A673 (cell line): ENCODE results near the gene DNM2. TPM values are rescaled to one million over a fixed set of nuclear protein-coding genes. Genes with fewer than 3 reads are reported as not detected.

ENCODE experiments used
- BruUV-seq: library from RNA; stranded (reverse); fragments of 400-500 nt; replicated peaks from 2 replicates; lab custom pipeline; 2021; lab: Mats Ljungman, UMichigan
- CTCF ChIA-PET: fragments of 300-600 bp; sonication (Branson Sonifier 250); formaldehyde crosslinking; loops from one replicate; lab custom pipeline; 2022; ENCODE audit warnings: antibody characterized with exemption; lab: Charles Lee
- POLR2A ChIA-PET: fragments of 300-600 bp; sonication (Branson Sonifier 250); formaldehyde crosslinking; loops from one replicate; lab custom pipeline; 2022; ENCODE audit warnings: antibody characterized with exemption; ENCODE audit not compliant: low non-redundant PET; lab: Charles Lee
- DNase-seq: peaks from one replicate; pipeline ENCODE4 v3.0.0-alpha.2; 2015; ENCODE audit warnings: low spot score
- H3K27ac ChIP-seq: fragments of 200-600 bp; sonication (generic); 2 replicates; pipeline ENCODE4 v1.5.1; 2016; ENCODE audit warnings: mixed run types, low read depth, mild to moderate bottlenecking, mixed read lengths, antibody characterized with exemption, low read length; ENCODE audit not compliant: poor library complexity, severe bottlenecking
- H3K27me3 ChIP-seq: fragments of 200-600 bp; sonication (generic); replicated peaks from 2 replicates; pipeline ENCODE4 v1.6.1; 2017; ENCODE audit warnings: mixed run types, low read depth, mild to moderate bottlenecking, mixed read lengths, antibody characterized with exemption, low read length; ENCODE audit not compliant: insufficient read depth, poor library complexity
- H3K36me3 ChIP-seq: fragments of 200-600 bp; sonication (generic); 2 replicates; pipeline ENCODE4 v1.6.1; 2016; ENCODE audit warnings: mixed run types, mild to moderate bottlenecking, mixed read lengths, antibody characterized with exemption, low read length; ENCODE audit not compliant: insufficient read depth, poor library complexity, severe bottlenecking
- H3K4me1 ChIP-seq: fragments of 200-600 bp; sonication (generic); 2 replicates; pipeline ENCODE4 v1.6.1; 2017; ENCODE audit warnings: mixed run types, mild to moderate bottlenecking, mixed read lengths, antibody characterized with exemption, low read length; ENCODE audit not compliant: insufficient read depth, poor library complexity, severe bottlenecking
- H3K4me3 ChIP-seq: fragments of 200-600 bp; sonication (generic); 2 replicates; pipeline ENCODE4 v1.5.1; 2016; ENCODE audit warnings: low read depth, mixed run types, mild to moderate bottlenecking, mixed read lengths, low read length; ENCODE audit not compliant: poor library complexity, severe bottlenecking
- H3K9me3 ChIP-seq: fragments of 200-600 bp; sonication (generic); 2 replicates; pipeline ENCODE4 v1.6.1; 2016; ENCODE audit warnings: mixed run types, low read depth, mild to moderate bottlenecking, mixed read lengths, antibody characterized with exemption, low read length; ENCODE audit not compliant: poor library complexity, severe bottlenecking
- CTCF ChIP-seq: fragments of 300-800, 200-600 bp; sonication (generic); conservative IDR thresholded peaks from 2 replicates; pipeline ENCODE4 v1.5.1; 2017; ENCODE audit warnings: low read depth, mild to moderate bottlenecking, antibody characterized with exemption, low read length, moderate library complexity, mixed read lengths
- EZH2 ChIP-seq: fragments of 200-600 bp; sonication (generic); IDR thresholded peaks from 2 replicates; pipeline ENCODE4 v1.6.1; 2017; ENCODE audit warnings: borderline replicate concordance, low read depth, mild to moderate bottlenecking, mixed read lengths, antibody characterized with exemption, low read length; ENCODE audit not compliant: poor library complexity, severe bottlenecking
- intact Hi-C: fragments of 100-400 bp; cut with micrococcal nuclease; formaldehyde crosslinking; loops from one replicate; pipeline ENCODE4 v1.10.0; 2022; ENCODE audit not compliant: unreplicated experiment
- total RNA-seq: library from RNA; stranded (reverse); gene quantifications from 2 replicates; pipeline ENCODE4 v1.2.3, GENCODE V29; 2021

DNM2 gene
- total RNA-seq, 1 experiment from 2014 or later, result 143 TPM

GRCh38 chr19:10763411-10763810 is 45.5 kb downstream of the DNM2 start:
- ChIA-PET POLR2A (no interaction called here), CTCF (no interaction called here)
- Histone ChIP-seq H3K27me3 (no peaks in the 10 kb centered on the region), H3K4me3 (no peak overlapping the region), H3K36me3 (peaks cover 5% of the 10 kb centered on the region), H3K4me1 (peaks cover 27% of the 10 kb centered on the region), H3K9me3 (no peaks in the 10 kb centered on the region), H3K27ac (no peak overlapping the region)
- no TSS peak for BruUV-seq
- intact Hi-C loops, result no loop called here
- TF ChIP-seq CTCF (no peak), EZH2 (no peak)
- no peak for DNase-seq

GRCh38 chr19:10763828-10764339 is 46.0 kb downstream of the DNM2 start:
- CTCF ChIA-PET, result no interaction called here

GRCh38 chr19:10764340-10764894 is 46.5 kb downstream of the DNM2 start:
- POLR2A ChIA-PET, result no interaction called here

More at GRCh38 chr19:10763828-10764339, 46.0 kb downstream of the DNM2 start:
- no peak overlapping the region for H3K27ac ChIP-seq
- peaks cover 5% of the 10 kb centered on the region for H3K36me3 ChIP-seq
- TF ChIP-seq EZH2 (no peak), CTCF (no peak)
- no peaks in the 10 kb centered on the region for H3K9me3 ChIP-seq
- intact Hi-C loops, result no loop called here
- no peak for DNase-seq
- H3K4me3 ChIP-seq, result no peak overlapping the region
- no TSS peak for BruUV-seq
- POLR2A ChIA-PET, result no interaction called here
- peaks cover 27% of the 10 kb centered on the region for H3K4me1 ChIP-seq
- H3K27me3 ChIP-seq, result no peaks in the 10 kb centered on the region

More at GRCh38 chr19:10764340-10764894, 46.5 kb downstream of the DNM2 start:
- no peaks in the 10 kb centered on the region for H3K9me3 ChIP-seq
- no peak overlapping the region for H3K27ac ChIP-seq
- BruUV-seq, result no TSS peak
- H3K4me1 ChIP-seq, result peaks cover 23% of the 10 kb centered on the region
- DNase-seq, result no peak
- H3K36me3 ChIP-seq, result peaks cover 5% of the 10 kb centered on the region
- no peak overlapping the region for H3K4me3 ChIP-seq
- intact Hi-C loops, result no loop called here
- TF ChIP-seq CTCF, result no peak
- TF ChIP-seq EZH2, result no peak
- H3K27me3 ChIP-seq, result no peaks in the 10 kb centered on the region
- CTCF ChIA-PET, result no interaction called here
